Common myeloid progenitor, CD34-positive (primary cell): ENCODE measurements around the gene TNK2.

Source experiments
- CTCF ChIA-PET: fragments of 350-600 bp; sonication (Branson Sonifier 250); formaldehyde crosslinking; loops from one replicate; lab custom pipeline; 2021; ENCODE audit warnings: antibody characterized with exemption; lab: Charles Lee
- POLR2A ChIA-PET: fragments of 350-600 bp; sonication (Branson Sonifier 250); formaldehyde crosslinking; loops from one replicate; lab custom pipeline; 2021; ENCODE audit warnings: antibody characterized with exemption; lab: Charles Lee
- DNase-seq, 3 donors: peaks; one replicate each; pipeline versions ENCODE4 v3.0.0 to v3.0.0-alpha.2; 2013
- H3K27ac ChIP-seq, 2 experiments: 1 replicate in 1 of 2; 2 replicates in 1 of 2; pipeline ENCODE4 v1.7.0; 2013; ENCODE audit warnings: inconsistent platforms in 2 of 2, low read length in 2 of 2, mild to moderate bottlenecking in 2 of 2, low read depth in 1 of 2, moderate library complexity in 1 of 2; ENCODE audit not compliant: severe bottlenecking in 2 of 2, insufficient read depth in 1 of 2, poor library complexity in 1 of 2
- H3K27me3 ChIP-seq, 5 experiments: replicated peaks in 2 of 5; 1 replicate in 3 of 5; 2 replicates in 2 of 5; pipeline versions ENCODE4 v1.6.1 to v1.7.0; 2013; ENCODE audit warnings: low read length in 4 of 5, mild to moderate bottlenecking in 2 of 5, moderate library complexity in 2 of 5, inconsistent platforms in 1 of 5; ENCODE audit not compliant: insufficient read depth in 5 of 5, control insufficient read depth in 4 of 5
- H3K36me3 ChIP-seq, 4 experiments: 1 replicate in 2 of 4; 2 replicates in 2 of 4; pipeline versions ENCODE4 v1.6.1 to v1.7.0; 2013; ENCODE audit warnings: low read length in 3 of 4, control low read depth in 1 of 4, mild to moderate bottlenecking in 1 of 4; ENCODE audit not compliant: control insufficient read depth in 4 of 4, insufficient read depth in 4 of 4
- H3K4me1 ChIP-seq, 4 experiments: 1 replicate in 3 of 4; 2 replicates in 1 of 4; pipeline versions ENCODE4 v1.6.1 to v1.7.1; 2013; ENCODE audit warnings: low read length in 3 of 4, mild to moderate bottlenecking in 3 of 4, control low read depth in 1 of 4, inconsistent platforms in 1 of 4, moderate library complexity in 1 of 4; ENCODE audit not compliant: control insufficient read depth in 4 of 4, insufficient read depth in 4 of 4; ENCODE audit errors: control extremely low read depth in 1 of 4
- H3K4me3 ChIP-seq, 7 experiments: 1 replicate in 4 of 7; 2 replicates in 3 of 7; pipeline versions ENCODE4 v1.5.1 to v1.7.0; 2013; ENCODE audit warnings: mild to moderate bottlenecking in 7 of 7, low read length in 6 of 7, moderate library complexity in 6 of 7, inconsistent platforms in 2 of 7, low read depth in 2 of 7, control low read depth in 1 of 7; ENCODE audit not compliant: insufficient read depth in 4 of 7, control insufficient read depth in 1 of 7; ENCODE audit errors: extremely low read depth in 1 of 7
- H3K9me3 ChIP-seq, 5 experiments: 1 replicate in 4 of 5; 2 replicates in 1 of 5; pipeline versions ENCODE4 v1.6.1 to v1.7.1; 2013; ENCODE audit warnings: low read length in 4 of 5, mild to moderate bottlenecking in 2 of 5, inconsistent platforms in 1 of 5, low read depth in 1 of 5, moderate library complexity in 1 of 5; ENCODE audit not compliant: control insufficient read depth in 4 of 5, insufficient read depth in 2 of 5; ENCODE audit errors: control extremely low read depth in 1 of 5
- WGBS: methylation state at CpG from one replicate; pipeline ENCODE4 v1.1.5; 2013; ENCODE audit not compliant: insufficient coverage; 5-methylcytosine and 5-hydroxymethylcytosine counted together

Gene TNK2

GRCh38 chr3:195823280-195823679, 85.1 kb downstream of the TNK2 start:
- peak in 1 of 3 donors; percentile 12 for DNase-seq
- CTCF ChIA-PET: no interaction called here
- no peaks in the 10 kb centered on the region for H3K27me3 ChIP-seq
- POLR2A ChIA-PET: no interaction called here
- WGBS: 80% methylated on average over 8 of the region's 10 CpGs
- no peaks in the 10 kb centered on the region for H3K36me3 ChIP-seq
- H3K4me3 ChIP-seq: no peak overlapping the region
- peaks cover 0 to 8% (median 2%) of the 10 kb centered on the region in 4 experiments for H3K4me1 ChIP-seq
- H3K27ac ChIP-seq: no peak overlapping the region
- no peaks in the 10 kb centered on the region for H3K9me3 ChIP-seq

- no peak overlapping the region for H3K4me3 ChIP-seq
- H3K27ac ChIP-seq: no peak overlapping the region
- H3K4me1 ChIP-seq: peaks cover 0 to 8% (median 2%) of the 10 kb centered on the region in 4 experiments
- CTCF ChIA-PET: interaction anchor here (0.9 to 1.2 kb wide), 2 partner anchors 11 to 37 kb away, joined by 3 read pairs; no protein-coding TSS in a partner anchor
- H3K36me3 ChIP-seq: no peaks in the 10 kb centered on the region
- DNase-seq: no peak
- no peaks in the 10 kb centered on the region for H3K27me3 ChIP-seq
- no peaks in the 10 kb centered on the region for H3K9me3 ChIP-seq
- POLR2A ChIA-PET: interaction anchor here (0.7 kb wide), 1 partner anchor 25 kb away, joined by 4 read pairs; no protein-coding TSS in a partner anchor
- 96% methylated on average over 15 of the region's 16 CpGs for WGBS
These were observed 86.1 kb downstream of the TNK2 start for GRCh38 chr3:195822131-195822696.

GRCh38 chr3:195821403-195822130, 86.8 kb downstream of the TNK2 start:
- no peak for DNase-seq
- POLR2A ChIA-PET: interaction anchor here (0.7 kb wide), 1 partner anchor 26 kb away, joined by 4 read pairs; no protein-coding TSS in a partner anchor
- H3K9me3 ChIP-seq: no peaks in the 10 kb centered on the region
- no peak overlapping the region for H3K4me3 ChIP-seq
- H3K4me1 ChIP-seq: peaks cover 0 to 8% (median 2%) of the 10 kb centered on the region in 4 experiments
- H3K27ac ChIP-seq: no peak overlapping the region
- CTCF ChIA-PET: interaction anchor here (0.9 to 1.2 kb wide), 2 partner anchors 12 to 38 kb away, joined by 3 read pairs; no protein-coding TSS in a partner anchor
- H3K36me3 ChIP-seq: no peaks in the 10 kb centered on the region
- WGBS: 92% methylated on average over 20 of the region's 21 CpGs
- no peaks in the 10 kb centered on the region for H3K27me3 ChIP-seq

- ChIA-PET POLR2A (no interaction called here), CTCF (interaction anchor here (1.2 kb wide), 1 partner anchor 13 kb away, joined by 3 read pairs; no protein-coding TSS in a partner anchor)
- Histone ChIP-seq H3K9me3 (no peaks in the 10 kb centered on the region), H3K27ac (no peak overlapping the region), H3K27me3 (no peaks in the 10 kb centered on the region), H3K4me1 (peaks cover 0 to 8% (median 2%) of the 10 kb centered on the region in 4 experiments), H3K4me3 (no peak overlapping the region), H3K36me3 (no peaks in the 10 kb centered on the region)
- WGBS: 97% methylated on average over 5 of the region's 5 CpGs
- DNase-seq: no peak
These were observed 87.5 kb downstream of the TNK2 start for GRCh38 chr3:195820901-195821300.

GRCh38 chr3:195820186-195820585, 88.2 kb downstream of the TNK2 start:
- ChIA-PET CTCF (no interaction called here), POLR2A (no interaction called here)
- WGBS: 94% methylated on average over 7 of the region's 8 CpGs
- no peaks in the 10 kb centered on the region for H3K9me3 ChIP-seq
- no peaks in the 10 kb centered on the region for H3K27me3 ChIP-seq
- H3K27ac ChIP-seq: no peak overlapping the region
- H3K4me1 ChIP-seq: peaks cover 0 to 11% (median 2%) of the 10 kb centered on the region in 4 experiments
- DNase-seq: no peak
- H3K4me3 ChIP-seq: no peak overlapping the region
- no peaks in the 10 kb centered on the region for H3K36me3 ChIP-seq

GRCh38 chr3:195818301-195818700, 90.0 kb downstream of the TNK2 start:
- Histone ChIP-seq H3K9me3 (no peaks in the 10 kb centered on the region), H3K36me3 (no peaks in the 10 kb centered on the region), H3K4me3 (no peak overlapping the region), H3K27me3 (no peaks in the 10 kb centered on the region), H3K27ac (no peak overlapping the region), H3K4me1 (peaks cover 0 to 3% (median under 1%) of the 10 kb centered on the region in 4 experiments)
- WGBS: over 99% methylated on average over 17 of the region's 21 CpGs
- ChIA-PET POLR2A (no interaction called here), CTCF (interaction anchor here (0.7 to 1.4 kb wide), 2 partner anchors 10 to 32 kb away, joined by 3 to 6 read pairs; no protein-coding TSS in a partner anchor)
- DNase-seq: no peak
